Endothelial cell of umbilical vein (primary cell): ENCODE results near the gene CBL. TPM values are rescaled to one million over a fixed set of nuclear protein-coding genes. Genes with fewer than 3 reads are reported as not detected.

ENCODE experiments used
- BruUV-seq: library from RNA; stranded (reverse); fragments of 400-500 nt; replicated peaks from 2 replicates; lab custom pipeline; 2021; lab: Mats Ljungman, UMichigan
- CTCF ChIA-PET: fragments of 300-600, 350-600 bp; sonication (Branson Sonifier 250); formaldehyde crosslinking; loops from one replicate; lab custom pipeline; 2021; ENCODE audit warnings: antibody characterized with exemption, inconsistent platforms; lab: Charles Lee
- POLR2A ChIA-PET: fragments of 300-600, 350-600 bp; sonication (Branson Sonifier 250); formaldehyde crosslinking; loops from one replicate; lab custom pipeline; 2021; ENCODE audit warnings: antibody characterized with exemption, inconsistent platforms; lab: Charles Lee
- DNase-seq: peaks from one replicate; pipeline ENCODE4 v3.0.0-alpha.2; 2011; ENCODE audit warnings: low read depth, low spot score
- FAIRE-seq: peaks from 2 replicates; lab custom pipeline; 2011; peaks lifted over from hg19 to GRCh38; lab: Jason Lieb, UNC
- H2AFZ ChIP-seq: 2 replicates; pipeline ENCODE4 v1.6.0; 2012; ENCODE audit warnings: low read depth, low read length, control low read depth, inconsistent platforms
- H3K27ac ChIP-seq: 2 replicates; pipeline ENCODE4 v1.5.1; 2011; ENCODE audit warnings: low read depth, mild to moderate bottlenecking, control low read depth, low read length, moderate library complexity; ENCODE audit not compliant: insufficient read depth
- H3K27me3 ChIP-seq, 2 experiments: 2 replicates each; pipeline versions ENCODE4 v1.6.0 to v1.6.1; 2011; ENCODE audit warnings: low read length in 2 of 2, mixed read lengths in 1 of 2; ENCODE audit not compliant: control insufficient read depth in 2 of 2, insufficient read depth in 2 of 2
- H3K36me3 ChIP-seq, 2 experiments: 2 replicates in 1 of 2; 3 replicates in 1 of 2; pipeline ENCODE4 v1.5.1; 2011; ENCODE audit warnings: low read length in 2 of 2, mild to moderate bottlenecking in 1 of 2, moderate library complexity in 1 of 2; ENCODE audit not compliant: control insufficient read depth in 2 of 2, insufficient read depth in 2 of 2; ENCODE audit errors: extremely low read depth in 1 of 2
- H3K4me1 ChIP-seq: 3 replicates; pipeline ENCODE4 v1.5.1; 2011; ENCODE audit warnings: mild to moderate bottlenecking, low read length; ENCODE audit not compliant: control insufficient read depth, insufficient read depth; ENCODE audit errors: extremely low read depth
- H3K4me2 ChIP-seq: 2 replicates; pipeline ENCODE4 v1.6.1; 2011; ENCODE audit warnings: low read length, control low read depth, mixed read lengths; ENCODE audit not compliant: insufficient read depth
- H3K4me3 ChIP-seq, 3 experiments: fragments of 200-600 bp in 1 of 3; sonication (generic), shearing (Covaris generic) in 1 of 3; replicated peaks in 1 of 3; 2 replicates each; pipeline ENCODE4 v1.5.1; 2011 to 2016; ENCODE audit warnings: control low read depth in 3 of 3, low read length in 3 of 3, mild to moderate bottlenecking in 2 of 3, inconsistent platforms in 1 of 3, low read depth in 1 of 3, moderate library complexity in 1 of 3; ENCODE audit not compliant: insufficient read depth in 1 of 3
- H3K79me2 ChIP-seq: 2 replicates; pipeline ENCODE4 v1.6.0; 2012; ENCODE audit warnings: low read length, inconsistent platforms; ENCODE audit not compliant: control insufficient read depth, insufficient read depth
- H3K9ac ChIP-seq: replicated peaks from 2 replicates; pipeline ENCODE3; 2011; ENCODE audit warnings: low read length, control low read depth; ENCODE audit not compliant: insufficient read depth; ENCODE audit errors: extremely low read depth
- H3K9me1 ChIP-seq: replicated peaks from 3 replicates; pipeline ENCODE4 v1.6.0; 2011; ENCODE audit warnings: mild to moderate bottlenecking, low read length; ENCODE audit not compliant: control insufficient read depth, insufficient read depth; ENCODE audit errors: extremely low read depth
- H3K9me3 ChIP-seq: replicated peaks from 2 replicates; pipeline ENCODE4 v1.5.1; 2012; ENCODE audit warnings: low read length, inconsistent platforms; ENCODE audit not compliant: control insufficient read depth, insufficient read depth
- H4K20me1 ChIP-seq: replicated peaks from 2 replicates; pipeline ENCODE3; 2011; ENCODE audit warnings: mild to moderate bottlenecking, low read length; ENCODE audit not compliant: control insufficient read depth, insufficient read depth; ENCODE audit errors: extremely low read depth
- EZH2 ChIP-seq: IDR thresholded peaks from 2 replicates; pipeline ENCODE4 v1.6.1; 2012; ENCODE audit warnings: borderline replicate concordance, low read depth, mild to moderate bottlenecking, moderate library complexity, low read length, inconsistent platforms; ENCODE audit not compliant: severe bottlenecking
- JUN ChIP-seq: IDR thresholded peaks from 2 replicates; pipeline ENCODE4 v1.6.1; 2011; ENCODE audit warnings: borderline replicate concordance, low read depth; ENCODE audit not compliant: insufficient read length, insufficient read depth
- MAX ChIP-seq: IDR thresholded peaks from 2 replicates; pipeline ENCODE4 v1.6.1; 2011; ENCODE audit not compliant: insufficient read depth, insufficient read length
- MYC ChIP-seq: IDR thresholded peaks from one replicate; pipeline ENCODE4 v1.6.1; 2011; ENCODE audit warnings: mild to moderate bottlenecking, low read depth, low read length
- POLR2AphosphoS5 ChIP-seq: IDR thresholded peaks from 2 replicates; pipeline ENCODE4 v1.6.1; 2012; ENCODE audit warnings: low read depth, mild to moderate bottlenecking, control low read depth, low read length, moderate library complexity; ENCODE audit not compliant: insufficient read depth
- dilution Hi-C: fragments of 300-500 bp; cut with MboI; formaldehyde crosslinking; loops from one replicate; pipeline ENCODE4 v1.15.0; 2019; ENCODE audit warnings: low sequenced_read_pairs; ENCODE audit not compliant: extremely low pct_ligation_motif_present
- intact Hi-C: fragments of 100-400 bp; cut with micrococcal nuclease; formaldehyde crosslinking; loops from one replicate; pipeline ENCODE4 v1.10.0; 2022
- polyA plus RNA-seq, 4 experiments: library from polyadenylated mRNA; depleted of rRNA in 3 of 4; stranded (reverse) in 3 of 4; unstranded in 1 of 4; fragments of >200 nt; gene quantifications; 2 replicates each; pipeline versions ENCODE4 v1.2.1 to v1.2.3, GENCODE V29; 2011 to 2012; ENCODE audit warnings: missing spikeins in 1 of 4
- total RNA-seq: library from RNA; stranded (reverse); gene quantifications from 2 replicates; pipeline ENCODE4 v1.2.3, GENCODE V29; 2021
- TF ChIP-seq, protein P1 (sequence below), 2 donors: IDR thresholded peaks; 1 replicate in 1 of 2; 2 replicates in 1 of 2; pipeline ENCODE4 v1.5.1; 2011; ENCODE audit warnings: low read length in 2 of 2, mild to moderate bottlenecking in 2 of 2, moderate library complexity in 2 of 2, control low read depth in 1 of 2, inconsistent platforms in 1 of 2, low read depth in 1 of 2; ENCODE audit not compliant: insufficient read depth in 1 of 2; ENCODE audit errors: extremely low read depth in 1 of 2

The CBL gene
- total and polyA plus RNA-seq, 2 donors (not counting 3 experiments of a cell fraction or from before 2014, with no cell fraction given), result 15.5 to 41.5 TPM

GRCh38 chr11:119263352-119263940 is 57.3 kb downstream of the CBL start:
- ChIA-PET POLR2A (no interaction called here), CTCF (interaction anchor here (0.9 to 2.6 kb wide), 17 partner anchors 11 to 161 kb away, joined by 3 to 20 read pairs (median 4); partner anchors contain the start of genes C1QTNF5 and CBL)
- H3K9me1 ChIP-seq, result no peaks in the 10 kb centered on the region
- no peaks in the 10 kb centered on the region for H3K36me3 ChIP-seq
- H2AFZ ChIP-seq, result no peak overlapping the region
- FAIRE-seq (peak; percentile 69), DNase-seq (peak; percentile 61)
- H3K9ac ChIP-seq, result peak overlapping the region; percentile 62
- H3K79me2 ChIP-seq, result peaks cover 72% of the 10 kb centered on the region
- peak overlapping the region; percentile 73 for H3K27ac ChIP-seq
- peaks cover 24% of the 10 kb centered on the region for H3K4me1 ChIP-seq
- BruUV-seq, result no TSS peak
- no peaks in the 10 kb centered on the region for H3K9me3 ChIP-seq
- H3K4me2 ChIP-seq, result peak overlapping the region; percentile 60
- dilution Hi-C loops (no loop called here), intact Hi-C loops (loop anchor here (2.0 to 5.0 kb wide), 4 partner anchors 36 to 75 kb away; no protein-coding TSS in a partner anchor)
- no peak for TF ChIP-seq MAX
- no peak for TF ChIP-seq EZH2
- no peak for TF ChIP-seq POLR2AphosphoS5
- TF ChIP-seq, protein P1, sequence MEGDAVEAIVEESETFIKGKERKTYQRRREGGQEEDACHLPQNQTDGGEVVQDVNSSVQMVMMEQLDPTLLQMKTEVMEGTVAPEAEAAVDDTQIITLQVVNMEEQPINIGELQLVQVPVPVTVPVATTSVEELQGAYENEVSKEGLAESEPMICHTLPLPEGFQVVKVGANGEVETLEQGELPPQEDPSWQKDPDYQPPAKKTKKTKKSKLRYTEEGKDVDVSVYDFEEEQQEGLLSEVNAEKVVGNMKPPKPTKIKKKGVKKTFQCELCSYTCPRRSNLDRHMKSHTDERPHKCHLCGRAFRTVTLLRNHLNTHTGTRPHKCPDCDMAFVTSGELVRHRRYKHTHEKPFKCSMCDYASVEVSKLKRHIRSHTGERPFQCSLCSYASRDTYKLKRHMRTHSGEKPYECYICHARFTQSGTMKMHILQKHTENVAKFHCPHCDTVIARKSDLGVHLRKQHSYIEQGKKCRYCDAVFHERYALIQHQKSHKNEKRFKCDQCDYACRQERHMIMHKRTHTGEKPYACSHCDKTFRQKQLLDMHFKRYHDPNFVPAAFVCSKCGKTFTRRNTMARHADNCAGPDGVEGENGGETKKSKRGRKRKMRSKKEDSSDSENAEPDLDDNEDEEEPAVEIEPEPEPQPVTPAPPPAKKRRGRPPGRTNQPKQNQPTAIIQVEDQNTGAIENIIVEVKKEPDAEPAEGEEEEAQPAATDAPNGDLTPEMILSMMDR (IDR thresholded peaks at IDR 0.05; ENCODE audit: extremely low read depth in 1 of 2, insufficient read depth in 1 of 2, low read depth in 1 of 2, low read length in 2 of 2), result no peak
- no peak for TF ChIP-seq JUN
- no peak for TF ChIP-seq MYC
- peak overlapping the region in 1 of 3 experiments; percentile 18 for H3K4me3 ChIP-seq
- H4K20me1 ChIP-seq, result peaks cover 4% of the 10 kb centered on the region
- no peaks in the 10 kb centered on the region for H3K27me3 ChIP-seq
